Right atrium auricular region (tissue), 2 donors: ENCODE results near the gene KIN. TPM values are rescaled to one million over a fixed set of nuclear protein-coding genes. Genes with fewer than 3 reads are reported as not detected.
"Not testable (repeated sequence)": the region's sequence is repeated elsewhere in the genome, so short reads cannot be mapped to it uniquely, and the experiment has no call there.

Source experiments
- DNase-seq: peaks from one replicate; pipeline ENCODE4 v3.0.0-alpha.2; 2019; ENCODE audit warnings: low spot score
- H3K27ac ChIP-seq, 2 donors: fragments of 200-600 bp; sonication (generic); 1 replicate in 1 of 2; 2 replicates in 1 of 2; pipeline ENCODE4 v1.5.1; 2016 to 2019
- H3K27me3 ChIP-seq, 2 donors: fragments of 200-600 bp; sonication (generic); one replicate each; pipeline versions ENCODE4 v1.5.1 to v1.6.0; 2017 to 2019
- H3K36me3 ChIP-seq: fragments of 200-600 bp; sonication (generic); one replicate; pipeline ENCODE4 v1.5.1; 2016
- H3K4me1 ChIP-seq, 2 donors: fragments of 200-600 bp; sonication (generic); one replicate each; pipeline versions ENCODE4 v1.5.1 to v1.6.0; 2017 to 2019
- H3K4me3 ChIP-seq, 2 donors: fragments of 200-600 bp; sonication (generic); 1 replicate in 1 of 2; 2 replicates in 1 of 2; pipeline ENCODE4 v1.5.1; 2017 to 2019; ENCODE audit warnings: mild to moderate bottlenecking in 1 of 2, moderate library complexity in 1 of 2
- H3K9me3 ChIP-seq, 2 donors: fragments of 200-600 bp; sonication (generic); one replicate each; pipeline ENCODE4 v1.5.1; 2019
- CTCF ChIP-seq, 2 donors: fragments of 200-600 bp; sonication (generic); IDR thresholded peaks; one replicate each; pipeline ENCODE4 v1.5.1; 2019; ENCODE audit warnings: antibody characterized with exemption in 2 of 2
- total RNA-seq, 2 donors: library from RNA; depleted of rRNA; stranded (reverse); fragments of >200 nt; gene quantifications; one replicate each; pipeline ENCODE4 v1.1.0, GENCODE V29; 2016

KIN gene
- total RNA-seq, 2 donors from 2014 or later = 3.0 to 5.1 TPM

- H3K9me3 ChIP-seq = no peaks in the 10 kb centered on the region
- no peak for DNase-seq
- no peak overlapping the region for H3K4me3 ChIP-seq
- no peak for TF ChIP-seq CTCF (IDR thresholded peaks at IDR 0.05)
- H3K27me3 ChIP-seq = no peaks in the 10 kb centered on the region
- no peaks in the 10 kb centered on the region for H3K4me1 ChIP-seq
- H3K27ac ChIP-seq = no peak overlapping the region
- H3K36me3 ChIP-seq = peaks cover 27% of the 10 kb centered on the region
These were observed 37.6 kb downstream of the KIN start for GRCh38 chr10:7750222-7750621.

GRCh38 chr10:7748637-7749036, 39.2 kb downstream of the KIN start:
- DNase-seq, H3K4me3 ChIP-seq, H3K9me3 ChIP-seq, H3K27me3 ChIP-seq, H3K27ac ChIP-seq, H3K4me1 ChIP-seq: not testable (repeated sequence)
- H3K36me3 ChIP-seq = peaks cover 12% of the 10 kb centered on the region

GRCh38 chr10:7744307-7744706, 43.5 kb downstream of the KIN start:
- H3K27me3 ChIP-seq = no peaks in the 10 kb centered on the region
- DNase-seq = no peak
- H3K4me3 ChIP-seq = no peak overlapping the region
- no peaks in the 10 kb centered on the region for H3K9me3 ChIP-seq
- H3K4me1 ChIP-seq = no peaks in the 10 kb centered on the region
- no peak overlapping the region for H3K27ac ChIP-seq
- TF ChIP-seq CTCF (IDR thresholded peaks at IDR 0.05) = no peak
- H3K36me3 ChIP-seq = no peaks in the 10 kb centered on the region

GRCh38 chr10:7738536-7739407, 49.0 kb downstream of the KIN start:
- DNase-seq = no peak
- H3K36me3 ChIP-seq = no peaks in the 10 kb centered on the region
- H3K4me1 ChIP-seq = no peaks in the 10 kb centered on the region
- H3K27me3 ChIP-seq = no peaks in the 10 kb centered on the region
- H3K27ac ChIP-seq = no peak overlapping the region
- TF ChIP-seq CTCF (IDR thresholded peaks at IDR 0.05) = no peak
- H3K9me3 ChIP-seq = no peaks in the 10 kb centered on the region
- no peak overlapping the region for H3K4me3 ChIP-seq

- no peak for DNase-seq
These were observed 53.0 kb downstream of the KIN start for GRCh38 chr10:7734821-7735220.

More at GRCh38 chr10:7734821-7735220, 53.0 kb downstream of the KIN start:
- no peaks in the 10 kb centered on the region for H3K27me3 ChIP-seq
- no peaks in the 10 kb centered on the region for H3K36me3 ChIP-seq
- H3K27ac ChIP-seq = no peak overlapping the region
- no peak for TF ChIP-seq CTCF (IDR thresholded peaks at IDR 0.05)
- no peaks in the 10 kb centered on the region for H3K4me1 ChIP-seq
- no peaks in the 10 kb centered on the region for H3K9me3 ChIP-seq
- no peak overlapping the region for H3K4me3 ChIP-seq
